Left lung (tissue), 10 donors: ENCODE results near the gene ZBTB40. TPM values are rescaled to one million over a fixed set of nuclear protein-coding genes. Genes with fewer than 3 reads are reported as not detected.

ENCODE experiments used
- ATAC-seq: fragments of 200-7000 bp; cut with Tn5 transposase; one replicate; pipeline ENCODE4 v1.9.1; 2020; ENCODE audit warnings: moderate library complexity
- DNase-seq, 4 donors: peaks; one replicate each; pipeline ENCODE4 v3.0.0-alpha.2; 2013 to 2020
- H3K27ac ChIP-seq, 2 donors: fragments of 200-600 bp; sonication (generic) in 1 of 2; one replicate each; pipeline versions ENCODE4 v1.5.0 to v1.8.0; 2020 to 2021
- H3K27me3 ChIP-seq, 2 donors: fragments of 200-600 bp; sonication (generic) in 1 of 2; one replicate each; pipeline versions ENCODE4 v1.5.0 to v1.8.0; 2020 to 2021
- H3K36me3 ChIP-seq, 2 donors: fragments of 200-600 bp; sonication (generic) in 1 of 2; one replicate each; pipeline versions ENCODE4 v1.5.0 to v1.8.0; 2020 to 2021
- H3K4me1 ChIP-seq, 2 donors: fragments of 200-600 bp; one replicate each; pipeline ENCODE4 v1.8.0; 2021
- H3K4me3 ChIP-seq, 2 donors: fragments of 200-600 bp; sonication (generic) in 1 of 2; one replicate each; pipeline versions ENCODE4 v1.5.0 to v1.8.0; 2020 to 2021; ENCODE audit warnings: mild to moderate bottlenecking in 1 of 2
- H3K9me3 ChIP-seq, 2 donors: fragments of 200-600 bp; sonication (generic) in 1 of 2; one replicate each; pipeline versions ENCODE4 v1.5.0 to v1.8.0; 2020 to 2021
- CTCF ChIP-seq, 2 donors: fragments of 200-600 bp; sonication (generic) in 1 of 2; IDR thresholded peaks; one replicate each; pipeline versions ENCODE4 v1.5.0 to v1.8.0; 2021; ENCODE audit warnings: antibody characterized with exemption in 2 of 2
- intact Hi-C, 2 donors: fragments of 100-400 bp; cut with DNase I; formaldehyde crosslinking; loops; one replicate each; pipeline versions ENCODE4 v1.11.2 to v1.14.2; 2022
- polyA plus RNA-seq, 6 donors: library from polyadenylated mRNA; unstranded; fragments of 120-200 nt; gene quantifications; one replicate each; pipeline ENCODE4 v1.2.1, GENCODE V29; 2013; ENCODE audit not compliant: insufficient read length in 6 of 6
- total RNA-seq, 2 donors: library from RNA; stranded (reverse); fragmentation: NEBNext Ultra II Directional; extraction: Animal tissue kit (Norgen Biotek cat#: 25700); gene quantifications; one replicate each; pipeline ENCODE4 v1.2.1, GENCODE V29; 2021
- donor health status: DM: no; HTN: yes; CAD: no.
- donor health status: DM: no; HTN: no; CAD: no.

Gene ZBTB40
- total and polyA plus RNA-seq, 8 donors, result 16.0 to 24.8 (median 21.0) TPM

- Histone ChIP-seq H3K27me3 (no peaks in the 10 kb centered on the region), H3K9me3 (no peaks in the 10 kb centered on the region), H3K4me3 (no peak overlapping the region), H3K36me3 (peaks cover 0 to 51% of the 10 kb centered on the region in 2 donors), H3K27ac (no peak overlapping the region), H3K4me1 (peaks cover 0 to 6% of the 10 kb centered on the region in 2 donors)
- peak in 2 of 4 donors; percentile 24 to 41 for DNase-seq
- intact Hi-C loops, result no loop called here
- no peak for TF ChIP-seq CTCF (IDR thresholded peaks at IDR 0.05)
- no peak for ATAC-seq
Observed at GRCh38 chr1:22531251-22531650, 79.6 kb downstream of the ZBTB40 start.

- H3K4me1 ChIP-seq, result peaks cover 0 to 6% of the 10 kb centered on the region in 2 donors
- DNase-seq (no peak), ATAC-seq (no peak)
- intact Hi-C loops, result no loop called here
- no peak overlapping the region for H3K4me3 ChIP-seq
- no peak for TF ChIP-seq CTCF (IDR thresholded peaks at IDR 0.05)
- no peak overlapping the region for H3K27ac ChIP-seq
- H3K9me3 ChIP-seq, result no peaks in the 10 kb centered on the region
- peaks cover 0 to 31% of the 10 kb centered on the region in 2 donors for H3K36me3 ChIP-seq
- H3K27me3 ChIP-seq, result no peaks in the 10 kb centered on the region
Observed at GRCh38 chr1:22533244-22533895, 81.7 kb downstream of the ZBTB40 start.

GRCh38 chr1:22534951-22535350 lies 83.3 kb downstream of the ZBTB40 start:
- ATAC-seq (no peak), DNase-seq (no peak)
- H3K9me3 ChIP-seq, result no peaks in the 10 kb centered on the region
- TF ChIP-seq CTCF (IDR thresholded peaks at IDR 0.05), result no peak
- H3K27me3 ChIP-seq, result no peaks in the 10 kb centered on the region
- H3K4me3 ChIP-seq, result no peak overlapping the region
- H3K36me3 ChIP-seq, result peaks cover 0 to 18% of the 10 kb centered on the region in 2 donors
- peaks cover 0 to 6% of the 10 kb centered on the region in 2 donors for H3K4me1 ChIP-seq
- intact Hi-C loops, result no loop called here
- no peak overlapping the region for H3K27ac ChIP-seq

DNA sequence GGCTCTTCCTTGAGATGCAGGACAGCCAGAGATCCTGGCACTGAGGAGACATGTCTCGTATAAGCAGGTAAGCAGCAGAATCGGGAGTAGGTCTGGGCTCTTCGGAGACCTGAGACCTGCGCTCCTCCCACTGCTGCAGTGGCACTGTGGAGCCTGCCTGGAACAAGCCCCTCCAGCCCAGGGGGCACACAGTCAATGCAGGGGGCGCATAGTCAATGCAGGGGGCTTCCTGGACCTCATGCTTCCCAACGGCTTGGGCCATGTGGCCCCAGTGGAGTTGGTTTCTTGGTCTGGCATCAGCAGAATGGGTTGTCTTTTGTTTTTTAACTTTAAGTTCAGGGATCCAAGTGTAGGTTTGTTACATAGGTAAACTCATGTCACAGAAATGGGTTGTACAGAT lies 83.7 kb downstream of the ZBTB40 start:
- Histone ChIP-seq H3K36me3 (peaks cover 0 to 18% of the 10 kb centered on the region in 2 donors), H3K4me1 (peaks cover 0 to 6% of the 10 kb centered on the region in 2 donors), H3K4me3 (no peak overlapping the region), H3K27ac (no peak overlapping the region), H3K27me3 (no peaks in the 10 kb centered on the region), H3K9me3 (no peaks in the 10 kb centered on the region)
- ATAC-seq (no peak), DNase-seq (no peak)
- TF ChIP-seq CTCF (IDR thresholded peaks at IDR 0.05), result no peak
- intact Hi-C loops, result no loop called here

- Histone ChIP-seq H3K9me3 (no peaks in the 10 kb centered on the region), H3K4me1 (no peaks in the 10 kb centered on the region), H3K27me3 (no peaks in the 10 kb centered on the region), H3K4me3 (no peak overlapping the region), H3K27ac (no peak overlapping the region), H3K36me3 (peaks cover 0 to 15% of the 10 kb centered on the region in 2 donors)
- TF ChIP-seq CTCF (IDR thresholded peaks at IDR 0.05), result no peak
- DNase-seq, result peak in 1 of 4 donors; percentile 56
- intact Hi-C loops, result no loop called here
- ATAC-seq, result peak; percentile 54
Observed at GRCh38 chr1:22536506-22536905, 84.9 kb downstream of the ZBTB40 start.
